Liver (tissue), 9 donors: ENCODE measurements around the gene VSX2. TPM values are rescaled to one million over a fixed set of nuclear protein-coding genes. Genes with fewer than 3 reads are reported as not detected.

Source experiments
- DNase-seq: peaks from one replicate; pipeline ENCODE4 v3.0.0-alpha.2; 2017; ENCODE audit warnings: low spot score
- H3K27ac ChIP-seq, 2 donors: one replicate each; pipeline ENCODE4 v1.7.0; 2013; ENCODE audit warnings: inconsistent platforms in 2 of 2, low read length in 2 of 2, control low read depth in 1 of 2, low read depth in 1 of 2, mild to moderate bottlenecking in 1 of 2
- H3K27me3 ChIP-seq, 4 donors: one replicate each; pipeline versions ENCODE4 v1.6.1 to v1.7.0; 2013; ENCODE audit warnings: low read length in 3 of 4, inconsistent platforms in 1 of 4, mild to moderate bottlenecking in 1 of 4, moderate library complexity in 1 of 4; ENCODE audit not compliant: control insufficient read depth in 4 of 4, insufficient read depth in 4 of 4
- H3K36me3 ChIP-seq, 4 donors: one replicate each; pipeline versions ENCODE4 v1.6.1 to v1.7.0; 2013; ENCODE audit warnings: low read length in 3 of 4, mild to moderate bottlenecking in 3 of 4, low read depth in 1 of 4, moderate library complexity in 1 of 4; ENCODE audit not compliant: control insufficient read depth in 4 of 4, insufficient read depth in 3 of 4
- H3K4me1 ChIP-seq, 4 donors: one replicate each; pipeline versions ENCODE4 v1.6.1 to v1.7.0; 2013; ENCODE audit warnings: low read length in 3 of 4, mild to moderate bottlenecking in 3 of 4, moderate library complexity in 1 of 4; ENCODE audit not compliant: control insufficient read depth in 4 of 4, insufficient read depth in 4 of 4
- H3K4me3 ChIP-seq, 3 donors: one replicate each; pipeline versions ENCODE4 v1.6.1 to v1.7.0; 2013; ENCODE audit warnings: low read length in 3 of 3, control low read depth in 1 of 3, low read depth in 1 of 3, mild to moderate bottlenecking in 1 of 3
- H3K9ac ChIP-seq, 2 donors: one replicate each; pipeline ENCODE4 v1.7.0; 2013; ENCODE audit warnings: low read length in 2 of 2, mild to moderate bottlenecking in 2 of 2, moderate library complexity in 2 of 2, control low read depth in 1 of 2, low read depth in 1 of 2
- H3K9me3 ChIP-seq, 4 donors: one replicate each; pipeline versions ENCODE4 v1.6.1 to v1.7.0; 2013; ENCODE audit warnings: low read length in 3 of 4; ENCODE audit not compliant: control insufficient read depth in 4 of 4
- ATF3 ChIP-seq: IDR thresholded peaks from 2 replicates; pipeline ENCODE4 v1.6.1; 2016; ENCODE audit warnings: antibody characterized with exemption
- CTCF ChIP-seq: fragments of 150-350 bp; IDR thresholded peaks from 2 replicates; pipeline ENCODE4 v1.5.1; 2017; ENCODE audit warnings: improper control_type of control experiment, low read depth, low read length; ENCODE audit not compliant: missing input control
- EGR1 ChIP-seq, 2 donors: IDR thresholded peaks; 2 replicates each; pipeline ENCODE4 v1.6.1; 2016 to 2018; ENCODE audit warnings: antibody characterized with exemption in 2 of 2, low read depth in 2 of 2
- FOXA1 ChIP-seq: IDR thresholded peaks from 2 replicates; pipeline ENCODE4 v1.6.1; 2016; ENCODE audit warnings: antibody characterized with exemption
- FOXA2 ChIP-seq: IDR thresholded peaks from 2 replicates; pipeline ENCODE4 v1.6.1; 2016; ENCODE audit warnings: antibody characterized with exemption
- GABPA ChIP-seq, 2 donors: IDR thresholded peaks in 1 of 2; conservative IDR thresholded peaks in 1 of 2; 2 replicates each; pipeline ENCODE4 v1.6.1; 2016; ENCODE audit warnings: antibody characterized with exemption in 2 of 2, mild to moderate bottlenecking in 1 of 2, moderate library complexity in 1 of 2
- HNF4A ChIP-seq, 2 donors: conservative IDR thresholded peaks; 2 replicates each; pipeline ENCODE4 v1.6.1; 2016; ENCODE audit warnings: antibody characterized with exemption in 2 of 2, mild to moderate bottlenecking in 2 of 2
- HNF4G ChIP-seq: IDR thresholded peaks from 2 replicates; pipeline ENCODE4 v1.6.1; 2016; ENCODE audit warnings: antibody characterized with exemption
- JUND ChIP-seq, 2 donors: IDR thresholded peaks; 2 replicates each; pipeline ENCODE4 v1.6.1; 2016; ENCODE audit warnings: antibody characterized with exemption in 2 of 2
- MAX ChIP-seq: IDR thresholded peaks from 2 replicates; pipeline ENCODE4 v1.6.1; 2016; ENCODE audit warnings: antibody characterized with exemption
- NR2F2 ChIP-seq: IDR thresholded peaks from 2 replicates; pipeline ENCODE4 v1.6.1; 2016; ENCODE audit warnings: antibody characterized with exemption
- RAD21 ChIP-seq, 2 donors: IDR thresholded peaks; 2 replicates each; pipeline ENCODE4 v1.6.1; 2016; ENCODE audit warnings: antibody characterized with exemption in 2 of 2, mild to moderate bottlenecking in 2 of 2
- REST ChIP-seq: IDR thresholded peaks from 2 replicates; pipeline ENCODE4 v1.6.1; 2016; ENCODE audit warnings: antibody characterized with exemption, mild to moderate bottlenecking
- RXRA ChIP-seq, 2 donors: IDR thresholded peaks; 2 replicates each; pipeline ENCODE4 v1.6.1; 2017 to 2018; ENCODE audit warnings: antibody characterized with exemption in 2 of 2, mild to moderate bottlenecking in 1 of 2
- SP1 ChIP-seq: IDR thresholded peaks from 2 replicates; pipeline ENCODE4 v1.6.1; 2018; ENCODE audit warnings: antibody characterized with exemption, mild to moderate bottlenecking
- TAF1 ChIP-seq: conservative IDR thresholded peaks from 2 replicates; pipeline ENCODE4 v1.6.1; 2016; ENCODE audit warnings: antibody characterized with exemption, mild to moderate bottlenecking
- YY1 ChIP-seq: IDR thresholded peaks from 2 replicates; pipeline ENCODE4 v1.6.1; 2016; ENCODE audit warnings: antibody characterized with exemption, mild to moderate bottlenecking
- ZBTB33 ChIP-seq: IDR thresholded peaks from 2 replicates; pipeline ENCODE4 v1.6.1; 2016; ENCODE audit warnings: antibody characterized with exemption
- WGBS: extraction: QIAGEN DNeasy Blood & Tissue Kit; methylation state at CpG from one replicate; pipeline ENCODE4 v1.1.7; 2013; 5-methylcytosine and 5-hydroxymethylcytosine counted together
- polyA plus RNA-seq, 2 donors: library from polyadenylated mRNA; stranded (reverse) in 1 of 2; unstranded in 1 of 2; fragments of 200-250 nt in 1 of 2; fragments of >200 nt in 1 of 2; fragmentation: Nextera tagmentation in 1 of 2; extraction: Ambion mirVana in 1 of 2; gene quantifications; one replicate each; pipeline versions ENCODE4 v1.2.1 to v1.2.3, GENCODE V29; 2013 to 2015
- total RNA-seq, 2 donors: library from RNA; depleted of rRNA; stranded (reverse); fragments of >200 nt; gene quantifications; one replicate each; pipeline ENCODE4 v1.2.3, GENCODE V29; 2014
- donor health status: healthy.
- donor health status: healthy.
- donor health status: healthy.
- donor health status: healthy.
- donor health status: healthy.

VSX2 gene
- total and polyA plus RNA-seq, 4 donors: not detected

- no peak overlapping the region for H3K4me3 ChIP-seq
- H3K27ac ChIP-seq: no peak overlapping the region
- WGBS: 98% methylated on average over 2 of the region's 2 CpGs
- no peaks in the 10 kb centered on the region for H3K4me1 ChIP-seq
- no peak overlapping the region for H3K9ac ChIP-seq
- TF ChIP-seq SP1 (no peak), FOXA2 (no peak), REST (no peak), RXRA (IDR thresholded peaks at IDR 0.05) (no peak), ATF3 (no peak), RAD21 (IDR thresholded peaks at IDR 0.05) (no peak), CTCF (no peak), ZBTB33 (no peak), JUND (IDR thresholded peaks at IDR 0.05) (no peak), NR2F2 (no peak), MAX (no peak), YY1 (no peak), EGR1 (IDR thresholded peaks at IDR 0.05; ENCODE audit: low read depth in 2 of 2) (no peak), FOXA1 (no peak), TAF1 (no peak), HNF4G (no peak), HNF4A (conservative IDR thresholded peaks at IDR 0.05) (no peak), GABPA (IDR thresholded peaks at IDR 0.05 in 1 of 2, conservative IDR thresholded peaks at IDR 0.05 in 1 of 2) (no peak)
- peaks cover 3 to 27% (median 21%) of the 10 kb centered on the region in 4 donors for H3K36me3 ChIP-seq
- no peaks in the 10 kb centered on the region for H3K27me3 ChIP-seq
- DNase-seq: no peak
- no peaks in the 10 kb centered on the region for H3K9me3 ChIP-seq
These were observed 41.8 kb downstream of the VSX2 start for GRCh38 chr14:74281069-74281468.
